IgD-negative memory B cell (primary cell): ENCODE measurements around the gene CHMP4A. TPM values are rescaled to one million over a fixed set of nuclear protein-coding genes. Genes with fewer than 3 reads are reported as not detected.
A peak's percentile ranks its signal among the peaks of the same experiment; 100 is the strongest.
"Not testable (repeated sequence)": the region's sequence is repeated elsewhere in the genome, so short reads cannot be mapped to it uniquely, and the experiment has no call there.

ENCODE experiments used
- H3K27ac Mint-ChIP-seq, 3 donors: one replicate each; pipeline ENCODE4 v1.8.0; 2020 to 2022; ENCODE audit warnings: mild to moderate bottlenecking in 3 of 3, mixed read lengths in 3 of 3, moderate library complexity in 1 of 3
- H3K27me3 Mint-ChIP-seq: one replicate; pipeline ENCODE4 v1.8.0; 2021; ENCODE audit warnings: mixed read lengths
- H3K36me3 Mint-ChIP-seq: one replicate; pipeline ENCODE4 v1.8.0; 2020; ENCODE audit warnings: mild to moderate bottlenecking, mixed read lengths
- H3K4me1 Mint-ChIP-seq, 3 donors: one replicate each; pipeline ENCODE4 v1.8.0; 2020 to 2022; ENCODE audit warnings: mixed read lengths in 3 of 3, mild to moderate bottlenecking in 1 of 3
- H3K4me3 Mint-ChIP-seq, 4 donors: one replicate each; pipeline ENCODE4 v1.8.0; 2020 to 2022; ENCODE audit warnings: mild to moderate bottlenecking in 4 of 4, mixed read lengths in 4 of 4, moderate library complexity in 3 of 4
- H3K9me3 Mint-ChIP-seq, 3 donors: one replicate each; pipeline ENCODE4 v1.8.0; 2020 to 2021; ENCODE audit warnings: mixed read lengths in 3 of 3, mild to moderate bottlenecking in 1 of 3
- polyA plus RNA-seq: library from polyadenylated mRNA; unstranded; fragments of 300-500 nt; fragmentation: Illumina TruSeq; gene quantifications from one replicate; pipeline ENCODE4 v1.2.3, GENCODE V29; 2021

CHMP4A gene
- polyA plus RNA-seq, 1 donor from 2014 or later = 170 TPM

DNA sequence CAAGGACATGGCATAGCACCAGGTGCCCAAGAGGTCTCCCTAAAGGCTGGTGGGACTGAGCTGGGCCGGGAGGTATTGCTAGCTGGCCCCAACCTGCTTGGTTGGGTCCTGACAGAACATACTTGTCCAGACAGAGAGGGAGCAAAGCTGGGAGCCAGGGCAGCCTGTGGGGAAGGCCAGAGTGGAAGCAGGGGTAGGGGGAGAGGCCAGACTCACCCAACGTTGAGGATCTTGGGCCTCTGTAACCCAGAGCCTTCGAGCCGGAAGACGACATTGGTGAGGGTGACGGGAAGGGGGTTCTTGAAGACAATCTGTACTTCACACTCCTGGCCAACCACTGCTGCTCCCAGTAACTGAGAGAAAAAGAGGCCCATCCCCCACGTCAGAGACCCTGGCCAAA is 40.6 kb upstream of the CHMP4A start:
- no peak overlapping the region for H3K4me3 Mint-ChIP-seq
- H3K36me3 Mint-ChIP-seq = peaks cover 2% of the 10 kb centered on the region
- no peak overlapping the region for H3K27ac Mint-ChIP-seq
- H3K27me3 Mint-ChIP-seq = no peaks in the 10 kb centered on the region
- H3K9me3 Mint-ChIP-seq = no peaks in the 10 kb centered on the region
- H3K4me1 Mint-ChIP-seq = peaks cover 0 to 2% (median 1%) of the 10 kb centered on the region in 3 donors

DNA sequence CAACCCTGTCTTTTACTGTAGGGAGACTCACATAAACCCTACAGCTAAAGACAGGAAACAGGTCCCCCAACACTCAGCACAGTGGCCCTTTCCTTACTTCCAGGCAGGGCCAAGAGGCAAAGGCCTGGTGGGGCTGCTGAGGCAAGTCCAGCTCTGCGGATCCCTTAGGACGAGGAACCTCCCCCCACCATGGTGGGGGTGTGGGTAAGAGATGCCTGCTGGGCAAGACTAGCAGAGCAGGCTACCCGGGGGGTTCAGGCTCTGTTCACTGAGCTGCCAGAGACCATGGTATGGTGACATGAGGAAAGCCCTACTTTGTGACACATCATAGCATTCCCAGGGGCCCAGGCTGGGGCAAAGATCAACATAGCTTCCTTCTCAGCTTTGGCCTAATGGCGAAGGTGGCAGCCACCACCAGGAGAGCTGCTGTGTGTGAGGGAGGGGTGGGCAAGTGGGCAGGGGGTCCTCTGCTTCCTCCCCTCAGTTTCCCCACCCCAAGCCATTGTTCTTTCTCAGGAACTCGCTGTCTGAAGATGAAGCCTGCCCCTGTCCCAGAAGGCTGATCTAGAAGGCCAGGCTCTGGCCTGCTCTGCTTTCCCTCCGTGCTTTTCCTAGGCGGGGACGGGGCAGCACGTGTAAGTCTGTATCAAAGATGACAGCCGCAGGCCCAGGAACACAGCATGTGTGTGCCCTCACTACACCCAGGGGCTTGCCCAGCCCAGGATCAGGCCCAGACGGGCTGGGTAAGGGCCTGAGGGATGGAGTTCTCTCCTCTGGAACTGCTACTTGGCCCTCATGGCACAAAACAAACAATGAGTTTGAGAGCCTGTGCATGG is 39.2 kb upstream of the CHMP4A start:
- H3K9me3 Mint-ChIP-seq = no peaks in the 10 kb centered on the region
- peaks cover 2% of the 10 kb centered on the region for H3K36me3 Mint-ChIP-seq
- no peak overlapping the region for H3K4me3 Mint-ChIP-seq
- H3K27ac Mint-ChIP-seq = no peak overlapping the region
- H3K4me1 Mint-ChIP-seq = peaks cover 4 to 7% (median 5%) of the 10 kb centered on the region in 3 donors
- H3K27me3 Mint-ChIP-seq = no peaks in the 10 kb centered on the region

DNA sequence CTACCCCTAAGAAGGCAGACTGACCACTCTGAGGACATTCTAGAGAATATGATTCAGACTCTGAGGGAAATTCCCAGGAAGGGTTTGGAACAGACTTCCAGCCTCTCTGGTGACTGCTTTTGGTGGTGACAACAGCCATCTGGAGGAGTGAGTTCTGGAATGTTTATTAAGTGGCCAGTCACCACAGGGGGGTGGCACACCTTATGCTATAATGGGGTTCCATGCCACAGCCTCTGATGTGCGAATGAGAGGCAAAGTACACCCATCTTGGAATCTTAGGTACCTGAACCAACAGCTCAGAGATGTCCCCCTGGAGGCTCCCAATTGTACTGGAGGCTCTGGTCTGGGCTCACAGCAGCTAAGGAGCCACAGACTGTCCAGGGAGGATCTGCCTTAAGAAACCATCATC is 38.6 kb upstream of the CHMP4A start:
- H3K36me3 Mint-ChIP-seq = peaks cover 2% of the 10 kb centered on the region
- H3K27me3 Mint-ChIP-seq = no peaks in the 10 kb centered on the region
- H3K9me3 Mint-ChIP-seq = no peaks in the 10 kb centered on the region
- H3K27ac Mint-ChIP-seq = peak overlapping the region in 1 of 3 donors; percentile 36
- no peak overlapping the region for H3K4me3 Mint-ChIP-seq
- H3K4me1 Mint-ChIP-seq = peaks cover 7 to 10% (median 8%) of the 10 kb centered on the region in 3 donors

DNA sequence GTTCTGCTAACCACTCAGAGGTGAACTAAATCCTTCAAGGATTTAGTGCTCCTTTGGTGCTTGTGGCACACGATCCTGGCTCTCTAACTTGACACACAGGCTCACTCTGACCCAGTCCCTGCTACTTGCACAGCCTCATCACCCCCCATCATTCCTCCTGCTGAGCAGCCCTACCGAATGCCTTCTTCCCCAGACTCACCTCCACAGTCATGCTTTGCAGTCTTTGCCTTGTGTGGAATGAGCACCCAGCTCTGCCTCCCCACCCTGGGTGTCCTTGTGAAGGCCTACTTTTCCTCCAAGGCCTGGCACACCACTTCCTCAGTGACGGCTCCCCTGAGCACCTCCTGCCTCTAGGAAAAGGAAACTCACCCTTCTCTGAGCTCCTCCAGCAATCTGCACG is 37.1 kb upstream of the CHMP4A start:
- H3K27ac Mint-ChIP-seq = no peak overlapping the region
- peak overlapping the region in 1 of 4 donors; percentile 46 for H3K4me3 Mint-ChIP-seq
- peaks cover 2% of the 10 kb centered on the region for H3K36me3 Mint-ChIP-seq
- H3K4me1 Mint-ChIP-seq = peaks cover 10 to 14% (median 11%) of the 10 kb centered on the region in 3 donors
- no peaks in the 10 kb centered on the region for H3K27me3 Mint-ChIP-seq
- H3K9me3 Mint-ChIP-seq = no peaks in the 10 kb centered on the region

DNA sequence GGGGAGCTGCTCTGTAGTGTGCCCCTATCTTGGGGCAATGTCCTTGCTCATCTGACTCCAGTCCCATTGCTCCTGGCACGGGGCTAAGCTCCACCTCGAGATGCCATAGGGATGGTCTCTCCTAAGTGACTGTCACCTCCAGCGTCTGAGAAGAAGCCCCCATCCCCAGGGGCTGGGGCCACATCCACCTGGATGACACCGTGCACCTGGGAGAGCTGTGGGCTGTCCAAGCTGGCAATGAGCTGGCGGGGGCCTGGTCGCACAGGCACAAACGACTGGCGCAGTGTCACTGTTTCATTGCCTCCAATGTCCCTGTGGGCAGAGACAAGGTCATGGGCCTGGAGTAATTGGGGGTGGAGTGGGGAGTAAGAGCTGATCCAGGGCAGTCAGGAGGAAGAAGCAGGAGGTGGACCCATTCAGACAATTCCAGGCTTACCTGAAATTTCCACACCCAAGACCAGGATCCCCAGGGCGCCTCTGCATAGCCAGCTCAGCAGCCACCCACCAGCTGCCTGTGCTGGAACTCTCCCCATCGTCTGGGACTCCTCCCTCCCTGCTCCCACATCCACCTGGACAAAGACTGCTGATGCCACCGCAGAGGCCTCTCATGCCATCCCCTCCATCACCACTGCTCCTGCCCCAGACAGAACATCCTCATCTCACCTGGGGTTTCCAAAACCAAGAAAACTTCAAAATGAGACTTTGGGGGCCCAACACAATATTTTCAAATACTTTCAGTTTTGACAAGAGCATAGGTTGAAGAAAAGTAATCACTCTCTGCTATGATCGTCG is 36.1 kb upstream of the CHMP4A start:
- Mint-ChIP-seq H3K4me1 (peaks cover 12 to 18% (median 14%) of the 10 kb centered on the region in 3 donors), H3K27me3 (no peaks in the 10 kb centered on the region), H3K9me3 (no peaks in the 10 kb centered on the region), H3K36me3 (peaks cover 4% of the 10 kb centered on the region), H3K27ac (no peak overlapping the region), H3K4me3 (peak overlapping the region in 1 of 4 donors; percentile 3)

DNA sequence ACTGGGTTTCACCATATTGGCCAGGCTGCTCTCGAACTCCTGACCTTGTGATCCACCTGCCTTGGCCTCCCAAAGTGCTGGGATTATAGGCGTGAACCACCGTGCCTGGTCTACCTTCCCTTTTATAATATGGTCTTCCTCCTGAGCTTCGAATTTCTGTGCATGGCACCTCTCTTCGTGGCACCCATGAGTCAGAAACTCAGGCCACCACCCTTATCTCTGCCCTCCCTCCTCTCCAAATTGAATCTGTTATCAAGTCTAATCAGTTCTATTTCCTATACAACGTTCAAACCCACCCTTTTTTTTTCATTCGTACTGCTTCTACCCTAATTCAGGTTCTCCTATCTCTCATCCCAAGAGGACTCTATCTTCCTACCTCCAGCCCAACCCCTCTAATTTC is 34.1 kb upstream of the CHMP4A start:
- H3K9me3 Mint-ChIP-seq = no peaks in the 10 kb centered on the region
- peaks cover 4% of the 10 kb centered on the region for H3K36me3 Mint-ChIP-seq
- H3K27me3 Mint-ChIP-seq = no peaks in the 10 kb centered on the region
- peak overlapping the region; percentile 60 to 85 (median 64) for H3K27ac Mint-ChIP-seq
- H3K4me1 Mint-ChIP-seq = peaks cover 17 to 32% (median 20%) of the 10 kb centered on the region in 3 donors
- H3K4me3 Mint-ChIP-seq = peak overlapping the region; percentile 9 to 89 (median 70)

DNA sequence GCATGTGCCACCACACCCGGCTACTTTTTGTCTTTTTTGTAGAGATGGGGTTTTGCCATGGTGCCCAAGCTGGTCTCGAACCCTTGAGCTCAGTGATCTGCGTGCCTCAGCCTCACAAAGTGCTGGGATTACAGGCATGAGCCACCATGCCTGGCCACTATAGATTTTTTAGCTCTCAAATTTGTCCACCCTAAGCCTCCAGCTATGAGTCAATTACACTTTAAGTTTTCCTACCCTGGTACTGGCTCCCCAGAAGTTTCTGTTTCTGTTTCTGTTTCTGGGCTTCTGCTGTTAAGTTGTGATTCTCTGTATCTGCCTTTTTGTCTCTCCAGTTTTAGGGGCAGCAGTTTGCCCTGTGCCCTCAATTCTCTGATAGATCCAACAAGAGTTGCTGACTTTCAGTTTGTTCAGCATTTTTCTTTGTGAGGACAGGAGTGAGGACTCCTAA is 33.5 kb upstream of the CHMP4A start:
- peak overlapping the region; percentile 57 to 91 (median 60) for H3K27ac Mint-ChIP-seq
- no peaks in the 10 kb centered on the region for H3K9me3 Mint-ChIP-seq
- H3K4me3 Mint-ChIP-seq = peak overlapping the region; percentile 67 to 89 (median 78)
- H3K27me3 Mint-ChIP-seq = no peaks in the 10 kb centered on the region
- peaks cover 17 to 35% (median 22%) of the 10 kb centered on the region in 3 donors for H3K4me1 Mint-ChIP-seq
- peaks cover 4% of the 10 kb centered on the region for H3K36me3 Mint-ChIP-seq

DNA sequence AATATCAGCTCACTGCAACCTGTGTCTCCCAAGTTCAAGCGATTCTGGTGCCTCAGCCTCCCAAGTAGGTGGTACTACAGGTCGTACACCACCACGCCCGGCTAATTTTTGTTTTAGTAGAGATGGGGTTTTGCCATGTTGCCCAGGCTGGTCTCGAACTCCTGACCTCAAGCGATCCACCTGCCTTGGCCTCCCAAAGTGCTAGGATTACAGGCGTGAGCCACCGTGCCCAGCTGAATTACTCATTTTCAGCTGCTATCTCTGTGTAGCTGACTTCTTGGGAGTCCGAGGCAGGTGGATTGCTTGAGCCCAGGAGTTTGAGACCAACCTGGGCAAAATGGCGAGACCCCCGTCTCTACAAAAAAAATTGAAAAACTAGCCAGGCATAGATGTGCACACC is 32.1 kb upstream of the CHMP4A start:
- peak overlapping the region in 1 of 3 donors; percentile 77 for H3K27ac Mint-ChIP-seq

DNA sequence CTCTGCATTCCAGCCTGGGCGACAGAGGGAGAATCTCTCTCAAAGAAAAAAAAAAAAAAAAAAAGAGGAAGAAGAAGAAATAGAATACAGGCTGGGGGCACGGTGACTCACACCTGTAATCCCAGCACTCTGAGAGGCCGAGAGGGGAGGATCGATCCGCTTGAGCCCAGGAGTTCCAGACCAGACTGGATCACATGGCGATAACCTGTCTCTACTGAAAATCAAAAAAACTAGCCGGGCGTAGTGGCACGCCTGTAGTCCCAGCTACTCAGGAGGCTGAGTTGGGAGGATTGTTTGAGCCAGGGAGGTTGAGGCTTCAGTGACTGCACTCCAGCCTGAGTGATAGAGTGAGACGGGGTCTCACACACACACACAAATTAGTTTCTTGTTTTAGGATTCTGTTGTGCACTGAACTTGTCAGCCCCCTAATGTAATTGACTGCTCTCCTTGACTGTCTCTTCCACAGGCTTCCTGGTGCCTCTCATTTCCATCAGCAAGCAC is 30.1 kb upstream of the CHMP4A start:
- Mint-ChIP-seq H3K9me3 (no peaks in the 10 kb centered on the region), H3K4me3 (peak overlapping the region; percentile 92 to 98 (median 95)), H3K4me1 (peaks cover 38 to 45% (median 42%) of the 10 kb centered on the region in 3 donors), H3K27ac (peak overlapping the region; percentile 98 to 100 (median 99)), H3K27me3 (no peaks in the 10 kb centered on the region), H3K36me3 (peaks cover 2% of the 10 kb centered on the region)

More for the DNA sequence above, 32.1 kb upstream of the CHMP4A start:
- H3K4me1 Mint-ChIP-seq = peaks cover 23 to 37% (median 30%) of the 10 kb centered on the region in 3 donors
- peak overlapping the region in 2 of 4 donors; percentile 55 to 88 for H3K4me3 Mint-ChIP-seq
- not testable (repeated sequence) for H3K27me3 Mint-ChIP-seq, H3K36me3 Mint-ChIP-seq, H3K9me3 Mint-ChIP-seq

DNA sequence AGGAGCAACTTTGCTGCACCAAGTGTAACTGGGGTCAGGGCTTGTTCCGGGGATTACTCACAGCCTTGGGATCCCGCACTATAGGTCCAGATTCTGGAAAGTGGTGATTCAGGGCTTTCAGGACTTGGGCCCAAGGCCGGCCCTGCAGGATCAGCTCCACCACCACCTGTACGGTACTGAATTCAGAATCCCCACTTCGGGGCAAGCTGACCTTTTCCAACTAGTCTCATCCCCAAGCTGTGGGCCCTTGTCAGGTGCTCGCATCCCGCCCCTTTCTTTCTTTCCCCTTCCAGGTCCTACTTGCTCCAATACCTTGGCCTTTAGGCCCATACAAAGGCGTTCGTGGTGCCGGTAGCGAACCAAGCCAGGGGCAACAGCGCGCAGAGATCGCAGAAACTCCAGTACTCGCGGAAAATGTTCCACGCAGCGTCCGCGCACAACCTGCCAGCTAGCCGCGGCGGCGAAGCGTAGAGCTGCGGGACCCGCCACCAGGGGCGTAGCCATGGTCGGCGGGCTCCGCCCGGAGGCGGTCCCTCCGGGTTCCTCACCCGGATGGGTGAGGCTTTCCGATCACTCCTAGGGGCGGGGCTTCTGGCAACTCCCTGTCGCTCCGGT is 28.6 kb upstream of the CHMP4A start:
- peak overlapping the region; percentile 98 to 100 (median 99) for H3K27ac Mint-ChIP-seq
- peak overlapping the region; percentile 92 to 98 (median 95) for H3K4me3 Mint-ChIP-seq
- no peaks in the 10 kb centered on the region for H3K27me3 Mint-ChIP-seq
- peaks cover 35 to 45% (median 40%) of the 10 kb centered on the region in 3 donors for H3K4me1 Mint-ChIP-seq
- H3K36me3 Mint-ChIP-seq = peaks cover 2% of the 10 kb centered on the region
- H3K9me3 Mint-ChIP-seq = no peaks in the 10 kb centered on the region

DNA sequence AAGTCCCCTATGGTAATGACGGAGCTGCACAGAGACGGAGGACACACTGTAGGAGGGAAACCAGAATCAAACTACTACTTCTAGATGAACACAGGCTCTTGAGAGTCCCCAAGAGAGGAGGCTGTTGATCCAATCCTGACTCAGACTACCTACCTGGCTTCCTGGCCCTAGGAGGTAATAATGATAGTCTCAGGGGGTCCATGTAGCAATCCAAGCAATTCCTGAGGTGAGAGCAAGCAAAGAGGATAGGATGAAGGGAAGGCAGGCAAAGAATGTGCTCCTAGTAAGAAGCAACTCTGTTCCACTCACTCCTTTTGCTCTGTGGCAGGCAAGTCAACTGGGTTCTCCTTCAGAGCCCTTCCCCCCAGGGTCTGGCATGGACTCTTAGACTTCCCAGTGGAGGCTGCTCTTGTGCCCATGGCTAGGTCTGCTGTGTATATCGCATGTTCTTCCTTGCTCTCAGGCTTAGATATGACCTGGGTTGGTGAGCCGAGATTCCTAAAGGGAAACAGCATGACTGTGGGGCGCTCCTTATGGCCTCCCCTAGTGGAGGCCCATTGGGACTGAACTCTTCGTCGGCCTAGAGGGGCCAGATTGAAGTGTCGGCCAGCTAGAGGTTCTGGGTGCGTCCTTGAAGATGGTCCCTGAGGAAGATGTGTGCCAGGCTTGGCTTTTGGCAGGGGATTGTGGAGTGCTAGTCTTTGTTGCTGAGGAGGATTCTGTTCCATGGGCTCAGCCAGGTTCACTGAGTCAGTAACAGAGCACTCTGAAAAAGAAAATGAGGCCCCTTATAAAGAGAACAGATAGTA is 27.0 kb upstream of the CHMP4A start:
- Mint-ChIP-seq H3K9me3 (no peaks in the 10 kb centered on the region), H3K27me3 (no peaks in the 10 kb centered on the region), H3K27ac (peak overlapping the region; percentile 44 to 92 (median 59)), H3K4me3 (peak overlapping the region; percentile 79 to 96 (median 93)), H3K36me3 (peaks cover 2% of the 10 kb centered on the region), H3K4me1 (peaks cover 39 to 45% (median 44%) of the 10 kb centered on the region in 3 donors)

DNA sequence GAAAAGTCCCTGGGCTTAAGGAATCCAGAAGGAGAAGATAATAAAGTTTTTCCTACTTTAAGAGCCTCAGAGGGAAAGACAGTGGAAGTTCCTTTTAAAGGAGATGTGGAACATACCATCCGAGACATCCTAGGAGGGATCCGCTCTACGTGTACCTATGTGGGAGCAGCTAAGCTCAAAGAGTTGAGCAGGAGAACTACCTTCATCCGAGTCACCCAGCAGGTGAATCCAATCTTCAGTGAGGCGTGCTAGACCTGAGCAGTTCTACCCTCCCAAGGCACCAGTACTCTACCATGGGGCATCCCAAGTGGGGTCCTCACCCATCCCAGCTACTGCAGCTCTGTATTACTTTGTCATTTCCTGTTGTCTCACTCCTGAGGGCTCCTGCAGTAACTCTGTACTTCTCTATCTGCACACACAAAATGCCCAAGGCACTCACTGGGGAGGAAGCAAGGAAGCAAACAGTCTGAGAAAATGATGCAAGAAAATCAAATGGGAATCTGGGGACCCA is 25.3 kb upstream of the CHMP4A start:
- Mint-ChIP-seq H3K36me3 (no peaks in the 10 kb centered on the region), H3K27ac (peak overlapping the region; percentile 35 to 92 (median 84)), H3K4me3 (peak overlapping the region in 2 of 4 donors; percentile 39 to 92), H3K9me3 (no peaks in the 10 kb centered on the region), H3K27me3 (no peaks in the 10 kb centered on the region), H3K4me1 (peaks cover 31 to 48% (median 45%) of the 10 kb centered on the region in 3 donors)

DNA sequence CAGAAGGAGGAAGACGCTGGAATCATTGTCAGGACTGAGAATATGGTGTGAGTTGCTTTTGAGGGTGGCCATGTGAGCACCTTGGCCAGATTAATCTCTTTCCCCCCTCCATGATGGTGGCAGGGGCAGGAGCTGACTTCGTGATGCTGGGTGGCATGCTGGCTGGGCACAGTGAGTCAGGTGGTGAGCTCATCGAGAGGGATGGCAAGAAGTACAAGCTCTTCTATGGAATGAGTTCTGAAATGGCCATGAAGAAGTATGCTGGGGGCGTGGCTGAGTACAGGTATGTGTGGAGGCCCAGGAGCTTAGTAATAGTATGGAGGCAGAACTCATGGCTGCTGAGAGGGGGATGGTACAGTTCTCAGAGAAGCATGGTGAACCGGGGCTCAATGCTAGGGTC is 24.8 kb upstream of the CHMP4A start:
- H3K27ac Mint-ChIP-seq = peak overlapping the region in 1 of 3 donors; percentile 39

More for the DNA sequence above, 24.8 kb upstream of the CHMP4A start:
- H3K36me3 Mint-ChIP-seq = no peaks in the 10 kb centered on the region
- H3K9me3 Mint-ChIP-seq = no peaks in the 10 kb centered on the region
- no peaks in the 10 kb centered on the region for H3K27me3 Mint-ChIP-seq
- H3K4me1 Mint-ChIP-seq = peaks cover 28 to 52% (median 44%) of the 10 kb centered on the region in 3 donors
- peak overlapping the region in 2 of 4 donors; percentile 39 to 92 for H3K4me3 Mint-ChIP-seq
